GM21723 (cell line): ENCODE data around the gene NUDT19.
"Not testable (repeated sequence)": the region's sequence is repeated elsewhere in the genome, so short reads cannot be mapped to it uniquely, and the experiment has no call there.

ENCODE experiments used
- ATAC-seq: cut with Tn5 transposase; IDR thresholded peaks from one replicate; pipeline ENCODE4 v1.9.1; 2021; ENCODE audit warnings: mild to moderate bottlenecking, moderate library complexity; ENCODE audit not compliant: unreplicated experiment

Gene NUDT19

DNA sequence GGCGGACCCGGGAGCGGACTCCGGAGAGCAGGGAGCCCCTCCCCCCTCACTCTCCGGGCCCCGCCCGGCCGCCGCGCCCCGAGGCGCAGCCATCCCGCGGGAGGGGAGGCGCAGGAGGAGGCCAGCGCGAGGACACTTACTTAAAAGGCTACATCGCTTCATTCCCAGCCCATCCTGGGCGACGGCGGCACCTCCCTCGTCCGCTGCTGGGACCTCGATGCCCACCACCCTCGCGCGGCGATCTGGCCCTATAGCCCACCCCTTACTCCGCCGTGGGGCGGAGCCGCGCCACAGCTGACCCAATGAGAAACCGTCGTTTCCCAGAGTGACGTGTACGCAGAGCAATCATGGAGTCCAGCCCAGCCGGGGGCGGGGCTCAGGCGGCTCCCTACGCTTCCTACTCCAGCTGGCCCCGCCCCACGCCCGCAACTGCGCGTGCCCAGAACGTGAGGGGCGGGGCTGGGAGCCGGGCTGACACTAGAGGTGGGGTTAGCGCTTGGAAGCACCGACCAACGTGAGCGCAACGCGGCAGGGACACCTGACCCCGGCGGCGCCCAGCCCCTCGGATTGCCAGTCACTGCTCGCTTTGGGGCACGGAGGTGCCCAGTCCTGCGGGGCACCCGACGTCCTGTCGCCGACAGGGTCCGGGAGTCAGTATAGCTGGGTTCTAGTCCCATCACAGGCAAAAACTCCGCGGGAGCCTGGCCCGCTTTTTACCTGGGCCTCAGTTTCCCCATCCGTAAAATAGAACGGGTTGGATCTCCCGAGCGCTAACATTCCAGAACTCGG is 16.5 kb upstream of the NUDT19 start, which contains the start of gene ANKRD27:
Gene ANKRD27 (minus strand): TSS at position 250 of the 789 bp plus-strand sequence. CDS start 16,165 bp downstream, outside the sequence.
- peak; percentile 97 for ATAC-seq

GRCh38 chr19:32675720-32676185 is 15.9 kb upstream of the NUDT19 start, which contains the start of gene RGS9BP:
Gene RGS9BP (plus strand): TSS chr19:32675848. CDS start chr19:32676264, 416 bp downstream.
- peak; percentile 28 for ATAC-seq

DNA sequence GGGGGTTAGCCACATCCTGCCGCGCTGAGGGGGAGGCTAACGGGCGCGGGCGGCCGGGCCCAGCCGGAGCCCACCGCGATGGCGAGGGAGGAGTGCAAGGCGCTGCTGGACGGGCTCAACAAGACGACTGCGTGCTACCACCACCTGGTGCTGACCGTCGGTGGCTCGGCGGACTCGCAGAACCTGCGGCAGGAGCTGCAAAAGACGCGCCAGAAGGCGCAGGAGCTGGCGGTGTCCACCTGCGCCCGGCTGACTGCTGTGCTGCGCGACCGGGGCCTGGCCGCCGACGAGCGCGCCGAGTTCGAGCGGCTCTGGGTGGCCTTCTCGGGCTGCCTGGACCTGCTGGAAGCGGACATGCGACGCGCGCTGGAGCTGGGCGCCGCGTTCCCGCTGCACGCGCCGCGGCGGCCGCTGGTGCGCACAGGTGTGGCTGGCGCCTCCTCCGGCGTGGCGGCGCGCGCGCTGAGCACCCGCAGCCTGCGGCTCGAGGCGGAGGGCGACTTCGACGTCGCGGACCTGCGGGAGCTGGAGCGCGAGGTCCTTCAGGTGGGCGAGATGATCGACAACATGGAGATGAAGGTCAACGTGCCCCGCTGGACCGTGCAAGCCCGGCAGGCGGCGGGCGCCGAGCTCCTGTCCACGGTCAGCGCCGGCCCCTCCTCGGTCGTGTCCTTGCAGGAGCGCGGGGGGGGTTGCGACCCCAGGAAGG is 15.3 kb upstream of the NUDT19 start:
- ATAC-seq = peak; percentile 7

DNA sequence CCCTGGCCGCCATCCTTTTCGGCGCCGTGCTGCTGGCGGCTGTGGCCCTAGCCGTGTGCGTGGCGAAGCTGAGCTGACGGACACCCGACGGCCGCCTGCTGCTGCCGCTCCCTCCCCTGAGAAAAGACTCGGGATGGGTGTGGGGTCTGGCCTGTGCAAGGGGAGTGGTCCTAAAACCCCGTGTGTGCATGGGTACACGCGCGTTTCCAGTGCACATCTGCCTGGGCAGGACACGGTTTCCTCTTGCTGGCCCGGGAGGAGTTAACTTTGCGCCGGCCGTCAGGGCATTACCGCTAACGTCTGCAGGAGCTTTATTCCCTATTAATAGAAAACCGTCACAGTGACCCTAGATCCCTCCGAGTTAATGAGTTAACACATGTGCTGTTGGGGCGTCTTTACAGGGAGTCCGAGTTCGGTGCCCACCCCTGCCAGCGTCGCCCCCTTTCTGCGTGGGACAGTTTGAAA is 14.7 kb upstream of the NUDT19 start:
- no peak for ATAC-seq

- ATAC-seq = no peak
Observed at GRCh38 chr19:32677657-32678056, 14.0 kb upstream of the NUDT19 start.

- no peak for ATAC-seq
Observed at GRCh38 chr19:32680986-32681385, 10.6 kb upstream of the NUDT19 start.

DNA sequence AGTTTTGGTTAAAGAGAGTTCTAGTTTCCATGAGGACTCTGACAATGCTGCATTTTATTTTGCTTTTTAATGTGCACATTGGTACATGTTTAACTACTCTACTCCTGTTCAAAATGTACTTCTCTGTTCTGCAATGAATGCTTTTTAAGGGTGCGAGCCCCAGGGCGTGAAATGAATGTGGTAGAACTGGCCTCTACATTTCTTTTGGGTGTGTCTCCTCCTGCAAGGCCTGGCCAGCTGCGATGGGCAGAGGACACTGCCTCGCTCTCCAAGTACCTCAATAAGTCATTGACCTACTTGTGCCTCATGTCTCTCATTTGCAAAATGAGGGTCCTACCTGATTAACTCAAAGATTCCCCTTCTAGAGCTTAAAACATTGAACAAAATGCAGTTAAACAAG is 9.3 kb upstream of the NUDT19 start:
- no peak for ATAC-seq

DNA sequence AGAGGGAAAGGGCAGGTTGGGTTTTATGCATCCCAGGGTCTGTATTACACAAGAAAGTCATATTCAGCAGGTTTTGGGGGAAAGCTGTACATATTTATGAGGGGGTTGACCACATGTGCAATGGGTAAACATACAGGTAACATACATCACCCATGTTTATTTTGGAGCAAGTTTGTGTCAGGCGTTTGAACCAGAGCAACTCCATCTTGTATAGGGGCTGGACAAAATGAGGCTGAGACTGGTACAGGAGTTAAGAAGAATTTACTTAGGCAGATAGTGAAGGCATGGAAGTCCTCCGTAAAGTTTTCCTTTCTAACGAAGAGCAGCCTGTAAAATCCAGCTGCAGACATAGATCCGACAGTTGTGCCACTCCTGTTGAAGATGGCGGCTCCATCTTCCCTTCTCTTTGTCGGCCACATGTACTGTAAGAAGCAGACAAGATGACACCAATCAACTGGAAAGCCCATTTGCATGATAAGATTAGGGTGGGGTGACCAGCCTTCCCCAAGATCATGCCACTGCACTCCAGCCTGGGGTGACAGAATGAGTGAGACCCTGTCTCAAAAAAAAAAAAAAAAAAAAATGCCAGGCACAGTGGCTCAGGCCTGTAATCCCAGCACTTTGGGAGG is 4.7 kb upstream of the NUDT19 start:
- no peak for ATAC-seq

GRCh38 chr19:32687681-32688080 is 3.9 kb upstream of the NUDT19 start:
- ATAC-seq = no peak

DNA sequence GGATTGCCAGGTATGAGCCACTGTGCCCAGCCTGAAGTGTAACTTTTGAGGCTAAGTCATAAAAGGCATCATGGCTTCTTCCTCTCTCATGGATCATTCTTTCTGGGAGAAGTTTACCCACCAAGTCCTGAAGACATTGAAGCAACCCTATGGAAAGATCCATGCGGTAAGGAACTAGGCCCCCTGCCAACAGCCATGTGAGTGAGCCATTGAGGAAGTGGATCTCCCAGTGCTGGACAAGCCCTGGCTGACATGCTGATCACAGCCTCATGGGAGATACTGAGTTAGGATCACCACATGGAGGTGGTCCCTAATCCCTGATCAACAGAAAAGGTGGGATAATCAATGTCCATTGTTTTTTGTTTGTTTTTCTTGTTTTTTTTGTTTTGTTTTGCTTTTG is 3.3 kb upstream of the NUDT19 start:
- ATAC-seq = no peak

- ATAC-seq = peak; percentile 58
Observed at GRCh38 chr19:32691952-32692726, 518 bp downstream of the NUDT19 start.

GRCh38 chr19:32692727-32693061 is 1.1 kb downstream of the NUDT19 start:
- peak; percentile 3 for ATAC-seq

DNA sequence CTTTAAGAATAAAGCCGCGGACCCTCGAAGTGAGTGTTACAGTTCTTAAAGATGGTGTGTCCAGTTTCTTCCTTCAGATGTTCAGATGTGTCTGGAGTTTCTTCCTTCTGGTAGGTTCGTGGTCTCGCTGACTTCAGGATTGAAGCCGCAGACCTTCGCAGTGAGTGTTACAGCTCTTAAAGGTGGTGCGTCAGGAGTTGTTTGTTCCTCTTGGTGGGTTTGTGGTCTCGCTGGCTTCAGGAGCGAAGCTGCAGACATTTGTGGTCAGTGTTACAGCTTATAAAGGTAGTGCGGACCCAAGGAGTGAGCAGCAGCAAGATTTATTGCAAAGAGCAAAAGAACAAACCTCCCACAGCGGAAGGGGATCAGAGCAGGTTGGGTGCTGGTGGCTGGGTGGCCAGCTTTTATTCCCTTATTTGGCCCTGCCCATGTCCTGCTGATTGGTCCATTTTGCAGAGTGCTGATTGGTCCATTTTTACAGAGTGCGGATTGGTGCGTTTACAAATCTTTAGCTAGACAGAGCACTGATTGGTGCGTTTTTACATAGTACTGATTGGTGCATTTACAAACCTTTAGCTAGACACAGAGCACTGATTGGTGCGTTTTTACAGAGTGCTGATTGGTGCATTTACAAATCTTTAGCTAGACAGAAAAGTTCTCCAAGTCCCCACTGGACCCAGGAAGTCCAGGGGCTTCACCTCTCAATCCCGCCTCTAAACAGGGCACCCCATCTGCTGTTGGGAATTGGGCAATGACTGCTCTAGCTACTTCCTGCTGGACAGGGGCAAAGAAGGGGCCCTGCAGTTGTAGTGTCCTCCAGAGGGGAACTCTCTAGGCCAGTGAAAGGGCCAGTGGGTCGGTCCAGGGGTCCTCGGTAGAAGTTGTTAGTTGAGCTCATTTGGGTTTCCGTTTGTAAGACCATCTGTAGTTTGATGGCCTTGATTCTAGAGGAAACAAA is 1.8 kb downstream of the NUDT19 start:
- ATAC-seq = not testable (repeated sequence)

- not testable (repeated sequence) for ATAC-seq
Observed at GRCh38 chr19:32694316-32694715, 2.7 kb downstream of the NUDT19 start.

GRCh38 chr19:32694851-32695250 is 3.2 kb downstream of the NUDT19 start:
- ATAC-seq = not testable (repeated sequence)

GRCh38 chr19:32695506-32695905 is 3.9 kb downstream of the NUDT19 start:
- ATAC-seq = not testable (repeated sequence)

DNA sequence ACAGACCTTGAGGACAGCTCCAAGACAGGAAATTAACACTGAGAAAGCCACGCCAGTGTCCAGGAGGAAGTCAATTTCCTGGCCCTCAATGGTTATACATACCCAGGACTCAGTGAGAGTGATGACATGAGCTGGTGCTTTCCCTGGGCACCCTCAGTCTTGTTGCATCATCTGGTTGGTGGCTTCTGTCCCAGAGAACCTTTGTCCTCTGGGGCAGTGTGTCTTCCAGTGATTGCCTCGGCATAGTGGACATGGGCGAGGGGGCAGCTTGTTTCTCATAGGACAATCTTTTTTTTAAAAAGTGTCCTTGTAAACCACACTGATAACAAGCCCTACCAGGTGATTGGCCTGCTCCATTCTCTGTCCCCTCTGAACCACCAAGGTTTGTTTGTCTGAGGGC is 5.2 kb downstream of the NUDT19 start:
- ATAC-seq = not testable (repeated sequence)

GRCh38 chr19:32700129-32700528 is 8.5 kb downstream of the NUDT19 start:
- ATAC-seq = not testable (repeated sequence)

DNA sequence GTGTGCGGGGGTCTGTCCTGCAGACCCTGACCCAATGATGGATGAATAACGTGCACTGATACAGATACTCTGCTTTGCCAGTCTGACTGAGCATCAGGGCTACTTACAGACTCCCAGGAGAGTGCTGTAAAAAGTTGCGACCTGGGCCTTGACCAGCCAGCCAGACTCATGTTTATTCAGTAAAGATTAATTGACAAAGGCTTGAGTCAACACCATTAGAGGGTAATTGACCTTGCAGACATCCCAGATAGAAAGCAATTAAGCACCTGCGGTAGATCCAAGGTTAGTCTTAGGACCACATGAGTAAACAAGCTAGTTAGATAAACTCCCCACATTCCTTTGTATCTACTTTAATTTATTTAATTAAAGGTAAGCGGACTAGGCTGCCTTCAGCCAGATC is 10.4 kb downstream of the NUDT19 start:
- no peak for ATAC-seq
